ENCODE measurements around the gene ZNF507.

DNA sequence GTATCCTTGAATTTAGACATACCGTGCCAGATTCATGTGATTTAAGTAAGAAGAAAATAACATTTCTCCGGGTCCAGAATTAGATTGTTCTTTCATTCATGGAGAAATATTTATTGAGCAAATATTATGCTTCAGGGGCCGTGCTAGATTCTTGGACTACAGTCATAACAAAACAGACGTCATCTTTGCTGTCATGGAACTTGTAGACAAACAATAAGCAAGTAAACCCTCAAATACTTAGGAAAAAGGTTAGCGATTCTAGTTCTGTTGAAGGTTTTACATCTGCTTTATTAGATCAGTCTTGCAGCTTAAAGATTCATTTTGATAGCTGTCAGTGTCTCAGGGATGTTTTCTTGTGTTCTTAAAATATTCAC, 16.9 kb downstream of the ZNF507 start:
- no peak for TF ChIP-seq POLR2A (IDR thresholded peaks at IDR 0.05)
- TF ChIP-seq, protein P1, sequence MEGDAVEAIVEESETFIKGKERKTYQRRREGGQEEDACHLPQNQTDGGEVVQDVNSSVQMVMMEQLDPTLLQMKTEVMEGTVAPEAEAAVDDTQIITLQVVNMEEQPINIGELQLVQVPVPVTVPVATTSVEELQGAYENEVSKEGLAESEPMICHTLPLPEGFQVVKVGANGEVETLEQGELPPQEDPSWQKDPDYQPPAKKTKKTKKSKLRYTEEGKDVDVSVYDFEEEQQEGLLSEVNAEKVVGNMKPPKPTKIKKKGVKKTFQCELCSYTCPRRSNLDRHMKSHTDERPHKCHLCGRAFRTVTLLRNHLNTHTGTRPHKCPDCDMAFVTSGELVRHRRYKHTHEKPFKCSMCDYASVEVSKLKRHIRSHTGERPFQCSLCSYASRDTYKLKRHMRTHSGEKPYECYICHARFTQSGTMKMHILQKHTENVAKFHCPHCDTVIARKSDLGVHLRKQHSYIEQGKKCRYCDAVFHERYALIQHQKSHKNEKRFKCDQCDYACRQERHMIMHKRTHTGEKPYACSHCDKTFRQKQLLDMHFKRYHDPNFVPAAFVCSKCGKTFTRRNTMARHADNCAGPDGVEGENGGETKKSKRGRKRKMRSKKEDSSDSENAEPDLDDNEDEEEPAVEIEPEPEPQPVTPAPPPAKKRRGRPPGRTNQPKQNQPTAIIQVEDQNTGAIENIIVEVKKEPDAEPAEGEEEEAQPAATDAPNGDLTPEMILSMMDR (IDR thresholded peaks at IDR 0.05), result no peak
- no peak for TF ChIP-seq POLR2AphosphoS5 (IDR thresholded peaks at IDR 0.05; ENCODE audit: insufficient read depth in 1 of 2, low read depth in 1 of 2)
